Endodermal cell (in vitro differentiated cells): ENCODE results near the gene SLC2A10. TPM values are rescaled to one million over a fixed set of nuclear protein-coding genes. Genes with fewer than 3 reads are reported as not detected.

Source experiments
- DNase-seq: peaks from one replicate; pipeline ENCODE4 v3.0.0-alpha.2; 2017
- H3K27ac ChIP-seq: 2 replicates; pipeline ENCODE4 v1.5.1; 2013; ENCODE audit warnings: mild to moderate bottlenecking, low read depth, low read length, moderate library complexity
- H3K27me3 ChIP-seq: 2 replicates; pipeline ENCODE4 v1.6.1; 2013; ENCODE audit warnings: mild to moderate bottlenecking, low read length, moderate library complexity; ENCODE audit not compliant: insufficient read depth, control insufficient read depth, poor library complexity, severe bottlenecking
- H3K36me3 ChIP-seq: 2 replicates; pipeline ENCODE4 v1.7.0; 2013; ENCODE audit warnings: mild to moderate bottlenecking, low read length, moderate library complexity; ENCODE audit not compliant: control insufficient read depth, insufficient read depth
- H3K4me1 ChIP-seq: one replicate; pipeline ENCODE4 v1.7.0; 2013; ENCODE audit warnings: low read length; ENCODE audit not compliant: control insufficient read depth, insufficient read depth
- H3K4me3 ChIP-seq: 2 replicates; pipeline ENCODE4 v1.5.1; 2013; ENCODE audit warnings: mild to moderate bottlenecking, low read length, moderate library complexity
- H3K9ac ChIP-seq: 2 replicates; pipeline ENCODE4 v1.6.1; 2013; ENCODE audit warnings: mild to moderate bottlenecking, low read length, moderate library complexity; ENCODE audit not compliant: poor library complexity, severe bottlenecking; ENCODE audit errors: extremely low read depth
- H3K9me3 ChIP-seq: 2 replicates; pipeline ENCODE4 v1.6.1; 2013; ENCODE audit warnings: mild to moderate bottlenecking, low read length, moderate library complexity; ENCODE audit not compliant: control insufficient read depth
- H3K27ac Mint-ChIP-seq: 2 replicates; pipeline ENCODE4 v1.8.0; 2020; ENCODE audit warnings: mixed read lengths
- H3K27me3 Mint-ChIP-seq: 2 replicates; pipeline ENCODE4 v1.8.0; 2021; ENCODE audit warnings: mild to moderate bottlenecking, mixed read lengths; ENCODE audit not compliant: insufficient read depth
- H3K36me3 Mint-ChIP-seq: 2 replicates; pipeline ENCODE4 v1.8.0; 2020; ENCODE audit warnings: low read depth, mixed read lengths
- H3K4me1 Mint-ChIP-seq: 2 replicates; pipeline ENCODE4 v1.8.0; 2020; ENCODE audit warnings: mixed read lengths
- H3K4me3 Mint-ChIP-seq: 2 replicates; pipeline ENCODE4 v1.8.0; 2020; ENCODE audit warnings: mild to moderate bottlenecking, moderate library complexity, mixed read lengths
- H3K9me3 Mint-ChIP-seq: 2 replicates; pipeline ENCODE4 v1.8.0; 2020; ENCODE audit warnings: mild to moderate bottlenecking, mixed read lengths
- WGBS, 2 experiments: methylation state at CpG; one replicate each; pipeline versions ENCODE4 v1.1.5 to v1.1.7; 2013; ENCODE audit warnings: missing lambda C conversion rate in 2 of 2, mixed read lengths in 1 of 2; ENCODE audit not compliant: insufficient coverage in 1 of 2, insufficient read length in 1 of 2; 5-methylcytosine and 5-hydroxymethylcytosine counted together
- total RNA-seq, 2 donors: library from RNA; stranded (reverse); fragmentation: NEBNext Ultra II Directional in 1 of 2; extraction: Animal tissue kit (Norgen Biotek cat#: 25700) in 1 of 2; gene quantifications; 2 replicates in 1 of 2; 3 replicates in 1 of 2; pipeline ENCODE4 v1.2.1, GENCODE V29; 2021
- TF ChIP-seq, protein P1 (sequence below): fragments of 200-600 bp; sonication (generic); conservative IDR thresholded peaks from 2 replicates; pipeline ENCODE4 v1.5.0; 2021; ENCODE audit warnings: antibody characterized with exemption, mild to moderate bottlenecking

SLC2A10 gene
- total RNA-seq, 2 donors from 2014 or later: 12.4 to 19.6 TPM

DNA sequence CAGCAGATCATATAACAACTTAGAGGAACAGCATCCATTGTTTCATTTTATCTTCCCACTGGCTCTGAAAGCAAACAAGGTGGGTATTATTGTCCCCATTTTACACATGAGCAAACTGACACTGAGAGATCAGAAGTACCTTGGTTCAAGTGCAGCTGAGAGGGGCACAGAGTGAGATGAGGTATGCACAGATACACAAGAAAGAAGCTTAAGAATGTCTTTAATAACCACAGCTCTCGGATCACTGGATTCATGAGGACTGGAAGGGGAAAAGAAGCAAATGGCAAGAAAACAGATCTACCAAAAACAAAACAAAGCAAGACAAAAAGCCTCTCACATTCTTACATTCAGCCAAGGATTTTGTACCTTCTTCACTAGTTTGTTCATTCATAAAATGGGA, 10.6 kb downstream of the SLC2A10 start:
- H3K27ac ChIP-seq: no peak overlapping the region
- TF ChIP-seq, protein P1, sequence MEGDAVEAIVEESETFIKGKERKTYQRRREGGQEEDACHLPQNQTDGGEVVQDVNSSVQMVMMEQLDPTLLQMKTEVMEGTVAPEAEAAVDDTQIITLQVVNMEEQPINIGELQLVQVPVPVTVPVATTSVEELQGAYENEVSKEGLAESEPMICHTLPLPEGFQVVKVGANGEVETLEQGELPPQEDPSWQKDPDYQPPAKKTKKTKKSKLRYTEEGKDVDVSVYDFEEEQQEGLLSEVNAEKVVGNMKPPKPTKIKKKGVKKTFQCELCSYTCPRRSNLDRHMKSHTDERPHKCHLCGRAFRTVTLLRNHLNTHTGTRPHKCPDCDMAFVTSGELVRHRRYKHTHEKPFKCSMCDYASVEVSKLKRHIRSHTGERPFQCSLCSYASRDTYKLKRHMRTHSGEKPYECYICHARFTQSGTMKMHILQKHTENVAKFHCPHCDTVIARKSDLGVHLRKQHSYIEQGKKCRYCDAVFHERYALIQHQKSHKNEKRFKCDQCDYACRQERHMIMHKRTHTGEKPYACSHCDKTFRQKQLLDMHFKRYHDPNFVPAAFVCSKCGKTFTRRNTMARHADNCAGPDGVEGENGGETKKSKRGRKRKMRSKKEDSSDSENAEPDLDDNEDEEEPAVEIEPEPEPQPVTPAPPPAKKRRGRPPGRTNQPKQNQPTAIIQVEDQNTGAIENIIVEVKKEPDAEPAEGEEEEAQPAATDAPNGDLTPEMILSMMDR: no peak
- Mint-ChIP-seq H3K36me3 (peaks cover 18% of the 10 kb centered on the region), H3K4me1 (peaks cover 5% of the 10 kb centered on the region), H3K27me3 (no peaks in the 10 kb centered on the region), H3K9me3 (peaks cover 6% of the 10 kb centered on the region), H3K27ac (no peak overlapping the region), H3K4me3 (no peak overlapping the region)
- no peak overlapping the region for H3K4me3 ChIP-seq
- peaks cover 23% of the 10 kb centered on the region for H3K9me3 ChIP-seq
- no peaks in the 10 kb centered on the region for H3K27me3 ChIP-seq
- H3K4me1 ChIP-seq: no peaks in the 10 kb centered on the region
- WGBS, 2 experiments: 100% methylated on average over 1 of the region's 1 CpG; no CpG with 5 or more reads in 1 of the 2 experiments
- no peaks in the 10 kb centered on the region for H3K36me3 ChIP-seq
- no peak for DNase-seq
- no peak overlapping the region for H3K9ac ChIP-seq

DNA sequence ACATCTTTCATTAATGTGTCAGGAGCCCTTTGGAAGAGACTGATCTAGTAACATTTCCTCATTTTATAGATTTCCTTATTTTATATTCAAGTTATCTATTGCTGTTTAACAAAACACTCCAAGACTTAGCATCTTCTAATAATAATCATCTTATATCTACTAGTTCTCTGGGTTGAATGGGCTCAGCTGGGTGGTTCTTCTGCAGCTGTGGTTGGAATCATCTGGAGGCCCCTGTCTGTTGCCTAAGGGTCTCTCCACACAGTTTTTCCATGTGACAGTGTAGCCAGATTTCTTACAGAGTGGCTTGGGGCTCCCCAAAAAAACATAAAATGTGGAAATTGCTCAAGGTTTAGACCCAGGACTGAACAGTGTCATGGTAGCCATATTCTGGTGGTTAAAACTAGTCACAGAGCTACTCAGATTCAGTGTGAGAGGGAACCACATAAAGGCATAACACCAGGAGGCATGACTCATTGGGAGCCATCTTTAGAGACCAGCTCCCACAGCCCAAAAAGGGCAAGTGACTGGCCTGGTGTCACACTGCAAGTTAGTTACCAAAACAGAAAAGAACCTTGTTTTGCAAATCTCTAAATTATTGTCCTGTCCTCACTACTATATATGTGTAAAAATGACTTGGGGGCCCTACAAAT, 11.5 kb downstream of the SLC2A10 start:
- Histone ChIP-seq H3K9me3 (peaks cover 23% of the 10 kb centered on the region), H3K27ac (no peak overlapping the region), H3K9ac (no peak overlapping the region), H3K4me1 (no peaks in the 10 kb centered on the region), H3K27me3 (no peaks in the 10 kb centered on the region), H3K36me3 (no peaks in the 10 kb centered on the region), H3K4me3 (no peak overlapping the region)
- Mint-ChIP-seq H3K36me3 (peaks cover 18% of the 10 kb centered on the region), H3K9me3 (peaks cover 6% of the 10 kb centered on the region), H3K4me1 (no peaks in the 10 kb centered on the region), H3K4me3 (no peak overlapping the region), H3K27ac (no peak overlapping the region), H3K27me3 (no peaks in the 10 kb centered on the region)
- no peak for DNase-seq
- TF ChIP-seq, protein P1: no peak

DNA sequence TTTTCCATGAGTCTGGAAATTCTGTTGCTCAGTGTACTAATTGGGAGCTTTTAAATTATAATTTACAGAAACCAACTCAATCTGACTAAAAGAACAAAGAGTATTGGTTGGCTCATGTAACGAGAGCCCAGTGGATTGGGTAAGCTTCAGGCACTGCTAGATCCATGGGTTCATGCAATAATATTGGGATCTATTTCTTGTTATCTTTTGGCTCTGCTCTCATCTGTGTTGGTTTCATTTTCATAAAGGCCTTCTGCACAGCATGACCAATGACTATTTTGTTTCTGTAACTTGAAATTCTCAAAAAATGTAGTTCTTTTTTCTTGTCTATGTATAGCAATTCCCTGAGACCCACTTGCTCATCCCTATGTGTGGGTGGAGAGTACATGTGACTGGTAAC, 12.0 kb downstream of the SLC2A10 start:
- Histone ChIP-seq H3K27ac (no peak overlapping the region), H3K36me3 (no peaks in the 10 kb centered on the region), H3K4me3 (no peak overlapping the region), H3K27me3 (no peaks in the 10 kb centered on the region), H3K9me3 (peaks cover 23% of the 10 kb centered on the region), H3K4me1 (no peaks in the 10 kb centered on the region), H3K9ac (no peak overlapping the region)
- no peak for DNase-seq
- Mint-ChIP-seq H3K27ac (no peak overlapping the region), H3K36me3 (peaks cover 18% of the 10 kb centered on the region), H3K4me1 (no peaks in the 10 kb centered on the region), H3K4me3 (no peak overlapping the region), H3K27me3 (no peaks in the 10 kb centered on the region), H3K9me3 (peaks cover 6% of the 10 kb centered on the region)
- WGBS, 2 experiments: 97 to 100% methylated on average over 1 of the region's 1 CpG
- TF ChIP-seq, protein P1: no peak
